HG03457 (cell line): ENCODE measurements around the gene SERPINI1.
"Not testable (repeated sequence)": the region's sequence is repeated elsewhere in the genome, so short reads cannot be mapped to it uniquely, and the experiment has no call there.

Experiments
- ATAC-seq: cut with Tn5 transposase; IDR thresholded peaks from one replicate; pipeline ENCODE4 v1.9.1; 2021; ENCODE audit warnings: moderate number of reproducible peaks; ENCODE audit not compliant: unreplicated experiment

SERPINI1 gene

GRCh38 chr3:167783781-167784180 is 48.3 kb downstream of the SERPINI1 start:
- ATAC-seq = no peak

GRCh38 chr3:167785790-167786189 is 50.3 kb downstream of the SERPINI1 start:
- no peak for ATAC-seq

GRCh38 chr3:167787440-167787839 is 51.9 kb downstream of the SERPINI1 start:
- no peak for ATAC-seq

- ATAC-seq = no peak
Observed at GRCh38 chr3:167798443-167798842, 62.9 kb downstream of the SERPINI1 start.

DNA sequence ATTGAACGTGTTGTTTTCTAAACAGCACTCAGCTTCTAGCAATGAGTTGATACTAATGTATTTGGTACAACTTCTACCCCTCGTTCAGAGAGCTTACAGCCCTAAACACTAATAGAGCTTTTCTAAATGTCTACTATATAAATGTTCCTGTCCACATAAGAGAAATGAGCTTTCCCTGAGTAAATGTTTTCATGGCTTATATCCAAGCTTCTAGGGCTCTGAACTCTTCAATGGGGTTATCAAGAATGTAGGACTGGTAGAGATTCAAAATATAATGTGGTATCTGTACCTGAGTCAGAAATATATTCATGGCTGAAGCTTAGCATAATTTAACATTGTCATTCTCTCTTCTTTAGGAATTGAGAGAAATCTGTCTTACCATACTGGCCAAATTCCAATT is 73.4 kb downstream of the SERPINI1 start:
- ATAC-seq = no peak

GRCh38 chr3:167810236-167810635 is 74.7 kb downstream of the SERPINI1 start:
- no peak for ATAC-seq

DNA sequence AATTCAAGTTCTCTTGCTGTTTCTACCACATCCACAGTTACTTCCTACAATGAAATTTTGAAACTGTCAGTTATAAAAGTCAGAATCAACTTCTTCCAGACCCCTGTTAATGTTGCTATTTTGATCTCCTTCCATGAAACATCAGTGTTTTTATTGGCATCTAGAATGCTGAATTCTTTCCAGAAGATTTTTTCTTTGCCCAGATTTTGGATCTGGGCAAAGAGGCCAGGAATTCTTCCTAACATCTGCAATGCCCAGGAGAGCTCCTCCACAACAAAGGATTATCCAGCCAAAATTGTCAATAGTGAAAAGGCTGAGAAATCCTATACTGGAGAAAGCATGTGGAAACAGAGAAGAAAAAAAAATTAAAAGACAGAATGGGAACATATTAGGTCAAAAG is 75.5 kb downstream of the SERPINI1 start:
- no peak for ATAC-seq

DNA sequence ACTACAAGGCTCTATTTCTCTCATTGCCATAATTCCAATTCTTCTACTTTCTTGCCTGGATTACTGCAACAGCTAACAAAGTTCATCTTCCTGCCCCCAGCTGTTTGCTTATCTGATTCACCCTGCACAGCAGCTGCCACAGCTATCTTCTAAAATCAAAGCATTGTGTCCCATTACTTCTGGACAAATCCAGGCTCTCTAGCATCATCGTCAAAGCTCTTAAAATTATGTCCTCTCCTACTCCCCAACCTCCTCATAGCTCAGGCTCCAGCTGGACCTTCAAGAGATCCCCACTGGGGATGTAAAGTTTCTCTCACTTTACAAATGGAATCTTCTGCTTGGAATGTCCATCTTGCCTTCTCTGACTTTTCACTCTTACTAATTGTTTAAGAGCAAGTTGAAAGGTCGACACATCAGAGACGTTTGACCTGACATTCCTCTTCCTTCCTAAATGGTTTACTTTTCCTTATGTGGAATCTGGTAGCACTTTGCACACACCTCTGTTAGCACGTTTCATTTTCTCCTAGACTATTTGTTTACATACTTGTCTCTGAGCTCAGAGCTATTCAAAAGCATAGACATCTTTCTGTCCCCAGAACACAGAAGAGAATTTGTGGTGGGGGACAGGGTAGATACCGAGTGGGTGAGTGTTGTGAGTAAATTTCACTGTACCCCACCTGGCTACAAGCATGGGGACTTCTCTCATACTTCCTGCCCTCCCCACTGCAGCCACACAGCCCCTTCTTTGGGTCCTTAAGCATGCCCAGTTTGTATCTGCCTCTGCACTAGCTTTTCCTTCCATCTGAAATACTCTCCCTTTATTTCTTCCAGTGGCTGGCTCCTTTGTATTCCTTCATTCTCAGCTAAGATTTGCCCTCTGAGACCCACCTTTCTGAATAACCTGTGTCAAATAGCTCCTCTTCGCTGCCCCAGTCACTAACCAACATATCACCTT is 77.9 kb downstream of the SERPINI1 start:
- ATAC-seq = no peak

GRCh38 chr3:167814441-167814951 is 79.0 kb downstream of the SERPINI1 start:
- no peak for ATAC-seq

DNA sequence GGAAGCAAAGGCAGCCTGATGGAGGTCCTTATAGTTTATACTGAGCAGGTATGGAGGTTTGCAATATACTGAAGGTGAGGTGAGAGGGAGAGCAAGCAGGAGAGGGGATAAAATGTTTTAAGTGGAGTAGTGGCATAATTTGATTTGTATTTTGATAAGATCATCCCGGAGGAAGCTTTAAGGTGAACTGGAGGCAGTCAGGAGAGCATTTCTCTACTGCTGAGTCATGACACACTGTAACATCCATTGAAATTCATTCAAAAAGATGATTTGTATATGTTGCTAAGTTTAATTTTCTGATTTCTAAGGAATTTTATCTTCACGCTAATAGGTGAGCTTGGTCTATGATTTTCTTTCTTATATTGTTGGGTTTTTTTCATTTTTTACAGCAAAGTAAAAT is 81.4 kb downstream of the SERPINI1 start:
- ATAC-seq = no peak

GRCh38 chr3:167820102-167820865 is 84.8 kb downstream of the SERPINI1 start:
- no peak for ATAC-seq

DNA sequence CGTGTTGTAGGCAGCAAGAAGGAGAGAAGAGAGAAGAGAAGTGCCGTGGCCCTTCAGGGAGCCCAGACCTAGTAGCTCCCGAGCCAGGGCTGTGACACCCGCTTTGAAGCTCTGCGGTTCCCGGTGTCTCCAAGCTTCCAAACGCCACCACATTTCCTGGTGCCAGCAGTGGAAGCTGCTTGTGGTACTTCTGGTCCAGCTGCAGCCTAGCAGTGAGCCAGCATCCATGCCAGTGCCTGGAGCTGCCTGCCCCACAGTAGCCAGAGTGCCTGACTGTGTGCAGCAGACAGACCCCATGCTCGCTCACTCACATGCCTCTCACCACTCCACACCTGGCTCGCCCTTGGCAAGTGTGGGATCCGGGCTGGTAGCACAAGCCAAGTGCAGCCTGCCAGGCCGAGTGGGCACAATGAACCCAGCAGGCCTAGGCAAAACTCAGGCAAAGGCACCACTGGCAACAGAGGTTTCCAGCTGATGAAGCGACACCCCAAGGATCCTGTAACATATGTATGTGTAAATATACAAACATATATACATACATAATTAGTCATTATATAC is 85.8 kb downstream of the SERPINI1 start:
- ATAC-seq = no peak

- ATAC-seq = no peak
Observed at GRCh38 chr3:167823738-167824137, 88.2 kb downstream of the SERPINI1 start.

- ATAC-seq = not testable (repeated sequence)
Observed at GRCh38 chr3:167827588-167827987, 92.1 kb downstream of the SERPINI1 start.

- no peak for ATAC-seq
Observed at GRCh38 chr3:167829071-167829470, 93.5 kb downstream of the SERPINI1 start.

DNA sequence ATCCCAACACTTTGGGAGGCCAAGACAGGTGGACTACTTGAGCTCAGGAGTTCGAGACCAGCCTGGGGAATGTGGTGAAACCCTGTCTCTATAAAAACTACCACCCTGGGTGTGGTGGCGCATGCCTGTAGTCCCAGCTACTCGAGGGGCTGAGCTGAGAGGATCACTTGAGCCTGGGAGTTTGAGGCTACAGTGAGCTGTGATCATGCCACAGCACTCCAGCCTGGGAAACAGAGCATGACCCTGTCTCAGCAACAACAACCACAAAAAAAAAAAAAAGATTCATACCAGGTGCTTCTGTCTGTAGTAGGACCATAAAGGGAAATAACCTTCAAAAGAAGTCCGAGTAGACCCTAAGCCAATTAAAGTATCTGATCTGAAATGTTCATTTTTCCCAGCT is 94.5 kb downstream of the SERPINI1 start:
- ATAC-seq = no peak

DNA sequence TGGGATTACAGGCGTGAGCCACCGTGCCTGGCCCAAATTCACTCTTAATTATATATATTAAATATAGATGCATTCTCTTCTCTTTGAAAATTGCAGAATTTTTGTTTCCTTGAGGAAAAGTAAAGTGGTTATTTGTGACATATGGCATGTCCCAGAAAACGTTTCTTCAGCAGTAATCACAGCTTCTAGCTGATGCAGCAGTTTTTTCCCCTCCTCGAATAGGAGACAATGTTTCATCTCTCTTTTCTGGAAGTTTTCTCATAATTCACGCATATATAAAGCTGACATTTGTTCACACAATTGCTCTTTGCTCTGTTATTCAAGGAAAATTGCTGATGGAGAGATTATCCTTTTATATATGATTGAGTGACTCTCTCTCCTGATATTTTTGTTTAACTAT is 99.8 kb downstream of the SERPINI1 start:
- ATAC-seq = no peak

DNA sequence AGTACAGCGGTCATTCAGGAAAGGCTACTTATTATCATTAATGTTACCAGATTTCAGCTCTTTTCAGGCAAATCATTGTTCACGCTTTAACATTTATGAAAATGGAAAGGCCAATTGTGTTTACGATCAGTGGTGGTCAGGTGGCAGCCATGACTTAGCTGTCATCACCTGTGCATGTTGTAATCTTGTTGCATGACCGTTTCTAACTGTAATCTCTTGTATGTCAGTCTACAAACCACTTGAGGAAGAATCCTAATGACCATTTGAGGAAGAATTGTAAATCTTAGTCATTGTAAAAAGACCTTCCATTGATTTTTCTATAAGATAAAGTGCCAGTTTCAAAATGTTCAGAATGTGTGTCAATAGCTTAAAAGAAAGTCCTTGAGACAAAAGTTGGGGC is 100.4 kb downstream of the SERPINI1 start:
- no peak for ATAC-seq

- ATAC-seq = no peak
Observed at GRCh38 chr3:167837466-167837865, 101.9 kb downstream of the SERPINI1 start.

DNA sequence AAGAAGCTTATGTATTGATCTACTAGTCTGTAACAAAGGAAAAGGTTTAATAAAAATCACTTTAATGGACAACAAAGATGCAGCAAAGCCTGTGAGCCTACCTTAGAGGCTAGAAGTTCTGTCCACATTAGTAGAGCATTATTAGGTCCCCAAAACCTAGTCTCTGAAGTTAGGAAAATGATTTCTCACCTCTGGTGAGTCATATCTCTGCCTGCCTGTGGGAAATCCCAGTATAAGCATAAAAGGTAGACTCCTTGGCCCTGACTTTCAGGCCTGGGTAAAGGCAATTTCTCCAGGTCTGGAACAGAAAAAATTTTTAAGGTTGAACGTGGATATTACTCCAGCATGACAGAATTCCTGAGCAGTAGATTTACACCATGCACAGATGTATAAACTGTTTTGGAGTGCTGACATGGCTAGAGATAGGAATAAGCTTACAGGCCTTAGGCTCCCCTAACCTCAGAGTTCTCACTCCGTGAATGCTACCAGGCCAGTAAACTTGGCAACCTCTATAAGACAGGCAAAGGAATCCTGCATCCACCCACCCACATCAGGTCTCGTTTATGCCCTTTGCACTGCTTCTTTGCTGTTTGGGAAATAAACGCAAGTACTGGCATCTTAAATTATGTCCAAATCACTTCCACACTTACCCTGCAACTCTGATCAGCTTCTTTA is 104.1 kb downstream of the SERPINI1 start:
- ATAC-seq = no peak

DNA sequence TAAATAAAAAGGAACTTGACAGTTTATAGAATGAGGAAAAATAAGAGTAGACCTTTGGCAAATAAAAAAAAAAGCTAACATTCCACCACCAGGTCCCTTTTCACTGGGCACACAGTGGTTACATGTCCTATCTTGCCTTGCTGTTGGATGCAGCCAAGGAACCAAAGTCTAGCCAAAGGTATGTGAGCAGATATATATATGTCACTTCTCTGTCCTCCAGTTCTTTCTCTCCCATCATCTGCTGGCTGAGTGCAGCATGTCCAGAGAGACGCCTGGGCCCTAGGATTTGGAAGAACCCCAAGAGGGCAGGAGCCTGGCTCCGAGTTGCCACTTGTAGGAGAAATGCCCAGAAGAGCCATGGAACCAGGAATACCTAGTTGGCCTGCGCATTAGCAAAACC is 104.7 kb downstream of the SERPINI1 start:
- ATAC-seq = no peak
